HG03045 (cell line): ENCODE results near the gene ORC3.

ENCODE experiments used
- ATAC-seq: cut with Tn5 transposase; IDR thresholded peaks from one replicate; pipeline ENCODE4 v1.9.1; 2021; ENCODE audit warnings: mild to moderate bottlenecking, moderate library complexity; ENCODE audit not compliant: unreplicated experiment

The ORC3 gene

DNA sequence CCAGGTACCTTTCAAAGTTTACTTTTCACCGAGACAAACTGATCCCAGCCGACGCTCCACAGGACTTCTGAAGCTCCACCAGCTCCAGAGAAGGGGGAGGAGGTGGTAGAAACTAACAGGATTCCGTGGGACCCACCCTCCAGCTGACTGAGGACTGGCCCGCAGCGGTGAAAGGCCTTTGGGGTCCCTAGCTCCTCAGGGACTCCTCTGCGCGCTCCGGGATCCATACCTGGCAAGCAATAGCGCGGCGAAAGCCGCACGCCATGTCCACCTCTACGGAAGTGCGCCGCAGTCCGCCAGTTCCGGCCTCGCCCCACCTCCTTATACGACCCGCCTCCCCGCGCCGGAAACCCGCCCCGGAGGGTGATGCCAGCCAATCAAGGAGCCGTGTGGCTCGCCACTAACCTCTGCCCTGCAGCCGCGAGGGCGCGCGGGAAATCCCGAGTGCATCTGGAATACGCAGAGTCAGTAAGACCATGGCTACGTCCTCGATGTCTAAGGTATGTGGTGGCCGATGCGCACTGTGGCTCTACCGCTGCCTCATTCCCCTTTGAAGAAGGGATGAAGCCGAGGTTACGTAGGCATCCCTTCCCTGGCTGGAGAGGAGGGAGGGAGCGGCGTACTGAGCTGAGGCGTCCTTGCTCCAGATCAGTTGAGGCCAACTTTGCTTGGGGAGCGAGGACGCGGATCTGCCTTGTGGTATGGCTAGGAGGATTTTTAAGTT, at the start of gene ORC3, which contains the start of gene RARS2:
TSS of gene ORC3 (plus strand) at position 443 of the 724 bp plus-strand sequence. CDS start at position 477, 34 bp downstream.
TSS of gene RARS2 (minus strand) at position 295 of the 724 bp plus-strand sequence. CDS start at position 265, 30 bp downstream.
- peak; percentile 100 for ATAC-seq

DNA sequence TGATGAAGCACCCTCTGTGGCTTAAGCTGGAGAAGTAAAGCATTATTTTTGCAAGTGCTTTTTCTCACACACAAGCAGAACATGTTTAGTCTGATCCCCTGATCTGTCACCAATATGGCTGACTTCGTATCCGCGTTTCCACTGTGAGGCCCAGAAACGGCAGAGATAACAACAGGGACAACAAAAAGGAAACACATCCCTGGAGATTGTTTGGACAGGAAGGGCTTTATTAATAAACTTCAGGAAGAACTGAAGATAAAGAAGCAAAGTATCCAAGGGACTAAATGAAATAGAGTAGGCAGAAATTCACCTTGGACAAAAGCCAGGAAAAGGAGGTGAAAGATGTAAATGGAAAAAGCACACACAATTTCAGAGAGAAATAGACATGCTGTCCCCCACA, 49.4 kb upstream of the ORC3 start:
- ATAC-seq = no peak

DNA sequence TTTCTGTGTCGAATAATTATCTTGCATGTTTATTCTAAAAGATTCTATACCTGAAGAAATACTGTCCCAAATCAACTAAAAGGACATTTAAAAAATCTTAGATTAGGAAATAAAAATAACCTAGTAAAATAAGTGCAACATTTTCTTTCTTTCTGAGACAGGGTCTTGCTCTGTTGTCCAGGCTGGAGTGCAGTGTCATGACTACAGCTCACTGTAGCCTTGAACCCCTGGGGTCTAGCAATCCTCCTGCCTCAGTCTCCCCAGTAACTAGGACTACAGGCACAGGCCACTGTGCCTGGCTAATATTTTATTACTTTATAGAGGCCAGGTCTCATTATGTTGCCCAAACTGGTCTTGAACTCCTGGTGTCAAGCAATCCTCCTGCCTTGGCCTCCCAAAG, 48.9 kb upstream of the ORC3 start:
- no peak for ATAC-seq

GRCh38 chr6:87541744-87542143, 48.2 kb upstream of the ORC3 start:
- ATAC-seq = no peak

- ATAC-seq = no peak
These were observed 46.0 kb upstream of the ORC3 start for GRCh38 chr6:87543696-87544473.

DNA sequence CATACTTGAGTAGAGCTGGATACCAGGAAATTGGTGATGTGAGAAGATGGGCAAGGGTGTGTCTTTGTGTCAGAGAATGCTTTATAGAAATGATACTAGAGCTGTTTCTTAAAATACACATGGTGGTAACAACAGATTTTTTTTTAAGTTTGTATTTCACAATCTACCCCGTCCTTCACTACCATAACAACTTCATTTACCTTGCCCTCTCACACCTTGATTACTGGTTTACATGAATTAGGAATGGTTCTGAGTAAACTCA, 45.5 kb upstream of the ORC3 start:
- ATAC-seq = no peak

DNA sequence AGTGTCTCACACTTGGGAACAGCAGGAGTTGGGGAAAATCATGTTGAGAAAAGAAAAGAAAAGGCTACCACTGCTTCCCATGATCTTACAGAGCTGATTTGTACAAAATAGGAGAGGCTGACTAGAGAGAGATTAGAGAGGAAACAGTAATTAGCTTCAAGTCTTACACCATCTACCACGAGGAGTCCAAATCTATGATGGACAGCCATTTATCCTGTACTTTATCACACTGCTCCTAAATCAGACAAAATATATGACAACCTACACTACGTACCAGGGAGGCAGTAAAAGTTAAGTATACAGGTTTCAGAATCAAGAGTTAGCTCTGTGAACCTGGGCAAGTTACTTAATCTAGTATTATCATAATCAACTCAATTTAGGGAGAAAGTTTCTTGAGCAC, 38.1 kb upstream of the ORC3 start:
- ATAC-seq = no peak

DNA sequence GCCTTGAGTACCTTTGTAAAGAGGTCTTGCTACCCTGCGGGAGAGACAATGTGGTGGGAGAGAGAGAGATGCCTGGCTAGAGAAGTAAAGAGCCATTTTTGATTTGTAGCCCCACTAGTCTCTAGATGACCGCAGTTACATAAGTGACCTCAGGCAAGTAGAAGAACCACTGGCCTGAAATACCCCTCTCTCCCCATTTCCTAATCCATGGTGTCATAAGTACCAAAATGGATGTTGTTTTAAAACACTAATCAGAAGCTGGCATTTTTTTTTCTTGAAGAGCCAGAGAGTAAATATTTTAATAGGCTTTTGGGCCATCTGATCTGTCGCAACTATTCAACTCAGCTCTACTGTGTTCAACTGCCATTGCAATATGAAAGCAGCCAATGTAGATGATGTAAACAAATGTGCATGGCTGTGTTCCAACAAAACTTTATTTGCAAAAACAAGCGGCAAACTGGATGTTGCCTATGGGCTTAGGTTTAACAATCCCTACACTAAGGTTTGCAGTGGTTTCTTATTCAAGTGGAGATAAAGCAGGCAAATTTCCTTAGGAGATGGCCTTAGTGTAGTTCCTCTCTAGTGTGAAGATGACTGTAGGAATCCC, 36.7 kb upstream of the ORC3 start:
- ATAC-seq = no peak

GRCh38 chr6:87555506-87555905, 34.4 kb upstream of the ORC3 start:
- no peak for ATAC-seq

- ATAC-seq = no peak
These were observed 31.5 kb upstream of the ORC3 start for GRCh38 chr6:87558446-87558845.

DNA sequence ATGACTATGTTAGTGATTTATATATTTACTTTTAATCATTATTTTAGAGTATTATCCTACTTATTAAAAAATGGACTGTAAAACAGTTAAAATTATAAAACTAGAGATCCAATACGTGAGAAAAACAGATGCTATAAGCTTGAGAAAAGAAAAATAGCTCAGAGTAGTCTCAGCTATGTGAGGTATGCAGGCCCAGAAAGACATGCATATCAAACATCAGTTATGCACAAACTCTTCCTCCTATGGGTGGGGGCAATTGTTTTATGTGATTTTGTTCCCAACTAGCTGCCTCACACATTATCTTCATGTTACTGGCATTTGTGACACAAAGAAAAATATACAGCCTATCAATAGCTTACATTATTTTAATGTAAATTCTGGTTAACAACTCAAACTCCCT, 28.9 kb upstream of the ORC3 start:
- ATAC-seq = no peak

DNA sequence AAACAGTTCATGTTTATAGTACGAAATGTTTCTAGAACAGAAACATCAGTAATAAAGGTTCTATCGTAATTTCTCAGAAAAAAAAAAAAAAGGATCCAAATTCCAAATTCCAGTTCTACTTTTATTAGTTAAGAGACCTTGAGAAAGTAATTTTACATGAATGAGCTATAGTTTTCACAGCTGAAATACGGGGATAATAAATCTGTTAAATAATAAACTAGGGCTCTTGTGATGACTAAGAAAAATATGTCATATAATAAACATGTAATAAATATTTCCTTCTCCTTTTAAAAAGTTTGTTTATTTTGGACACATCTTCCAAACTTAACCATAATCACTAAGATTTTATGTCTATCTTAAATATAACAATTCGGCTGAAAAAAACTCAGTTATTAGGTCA, 17.9 kb upstream of the ORC3 start:
- ATAC-seq = no peak

DNA sequence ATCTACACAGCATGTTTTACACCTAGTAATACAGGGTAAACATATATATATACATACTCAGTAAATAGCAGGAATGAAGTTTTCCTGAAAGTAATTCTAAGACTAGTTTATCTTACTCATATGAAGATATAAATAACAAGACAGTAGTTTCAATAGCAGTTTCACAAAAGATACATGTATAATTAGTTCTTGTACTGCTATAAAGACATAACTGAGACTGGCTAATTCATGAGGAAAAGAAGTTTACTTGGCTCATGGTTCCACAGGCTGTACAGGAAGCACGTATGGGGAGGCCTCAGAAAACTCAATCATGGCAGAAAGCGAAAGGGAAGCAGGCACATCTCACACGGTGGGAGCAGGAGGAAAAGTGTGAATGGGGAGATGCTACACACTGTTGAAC, 17.1 kb upstream of the ORC3 start:
- no peak for ATAC-seq

- ATAC-seq = no peak
These were observed 16.5 kb upstream of the ORC3 start for GRCh38 chr6:87573307-87574024.

DNA sequence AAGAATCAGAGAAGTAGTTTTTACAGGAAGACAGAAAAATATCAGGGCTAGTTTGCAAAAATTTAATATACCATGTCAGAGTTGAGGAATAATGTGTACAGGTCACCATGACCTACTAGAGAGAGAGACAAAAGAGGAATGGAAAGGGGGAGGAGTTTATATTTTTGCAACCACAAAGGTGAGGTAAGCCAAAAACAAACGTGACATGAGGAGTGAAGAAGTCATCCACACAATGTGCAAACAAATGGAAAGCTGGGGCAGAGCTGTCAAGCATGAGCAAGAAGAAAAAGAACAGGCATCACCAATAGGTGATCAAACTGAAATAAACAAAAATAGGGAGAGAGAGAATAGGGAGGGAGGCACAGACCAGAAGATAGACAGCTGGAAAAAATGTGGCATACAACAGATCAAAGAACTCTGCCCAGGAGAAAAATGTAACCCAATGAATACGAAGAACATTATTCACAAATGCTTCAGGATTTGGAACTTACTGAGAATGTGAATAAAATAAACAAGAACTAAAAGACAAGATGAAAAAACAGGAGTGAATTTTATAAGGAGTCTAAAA, 15.6 kb upstream of the ORC3 start:
- no peak for ATAC-seq

DNA sequence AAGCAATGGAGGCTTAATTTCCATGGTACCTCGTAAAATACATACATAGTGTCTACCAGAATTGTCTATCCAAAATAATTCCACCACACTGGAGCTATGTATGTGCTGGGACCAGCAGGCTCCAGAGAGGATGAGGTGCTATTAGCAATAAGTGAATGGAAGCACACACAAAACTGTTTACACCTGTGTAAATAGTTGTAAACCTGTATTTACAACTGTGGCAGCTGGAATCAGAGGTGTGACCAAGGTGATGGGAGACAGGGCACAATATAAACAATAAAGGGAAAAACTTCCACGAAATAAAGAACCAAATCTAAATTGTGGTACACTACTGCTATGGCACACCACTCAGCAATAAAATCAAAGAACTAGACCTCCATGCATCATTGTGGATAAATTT, 14.5 kb upstream of the ORC3 start:
- ATAC-seq = no peak

- ATAC-seq = no peak
These were observed 6.1 kb upstream of the ORC3 start for GRCh38 chr6:87583822-87584221.

- ATAC-seq = no peak
These were observed 3.4 kb upstream of the ORC3 start for GRCh38 chr6:87586371-87587077.

DNA sequence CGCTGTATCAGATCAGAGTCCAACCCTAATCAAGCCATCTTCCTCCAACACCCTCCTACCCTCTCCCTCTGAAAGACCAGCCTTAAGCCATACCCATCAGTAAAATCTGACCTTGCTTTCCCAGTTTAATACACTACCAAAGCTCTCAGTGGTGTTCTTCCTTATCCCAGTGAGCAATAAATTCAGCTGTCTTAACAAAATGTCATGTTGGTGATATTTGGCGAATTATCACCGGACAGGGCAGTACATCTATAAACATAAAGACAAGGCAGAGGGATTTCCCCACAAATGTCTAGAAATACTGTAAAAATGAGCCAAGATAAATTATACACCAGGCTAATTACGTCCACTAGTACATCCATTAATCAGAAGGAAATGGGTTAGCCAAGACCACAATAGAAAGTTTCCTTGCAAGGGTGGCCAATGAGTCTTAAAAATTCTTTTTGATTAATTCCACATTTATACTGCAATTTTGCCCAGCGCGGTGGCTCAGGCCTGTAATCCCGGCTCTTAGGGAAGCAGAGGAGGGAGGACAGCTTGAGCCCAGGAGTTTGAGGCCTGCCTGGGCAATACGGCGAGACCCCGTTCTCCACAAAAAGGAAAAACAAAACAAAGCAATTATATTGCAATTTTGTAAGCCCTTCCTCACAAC, 1.1 kb upstream of the ORC3 start:
- ATAC-seq = no peak

- ATAC-seq = no peak
These were observed 514 bp downstream of the ORC3 start for GRCh38 chr6:87590417-87590880.
